SK-N-MC (cell line): ENCODE results near the gene CDH4.

Source experiments
- EZH2 ChIP-seq: fragments of 200-600 bp; sonication (generic); IDR thresholded peaks from one replicate; pipeline ENCODE4 v1.6.1; 2017; ENCODE audit warnings: antibody characterized with exemption
- FOXP2 ChIP-seq: optimal IDR thresholded peaks from 2 replicates; pipeline ENCODE3; 2011; ENCODE audit warnings: mild to moderate bottlenecking, moderate library complexity; ENCODE audit not compliant: insufficient read depth; ENCODE audit errors: extremely low read length, control extremely low read depth
- POLR2AphosphoS5 ChIP-seq: IDR thresholded peaks from 2 replicates; pipeline ENCODE4 v1.6.1; 2012; ENCODE audit warnings: mild to moderate bottlenecking, low read depth, low read length, borderline replicate concordance

DNA sequence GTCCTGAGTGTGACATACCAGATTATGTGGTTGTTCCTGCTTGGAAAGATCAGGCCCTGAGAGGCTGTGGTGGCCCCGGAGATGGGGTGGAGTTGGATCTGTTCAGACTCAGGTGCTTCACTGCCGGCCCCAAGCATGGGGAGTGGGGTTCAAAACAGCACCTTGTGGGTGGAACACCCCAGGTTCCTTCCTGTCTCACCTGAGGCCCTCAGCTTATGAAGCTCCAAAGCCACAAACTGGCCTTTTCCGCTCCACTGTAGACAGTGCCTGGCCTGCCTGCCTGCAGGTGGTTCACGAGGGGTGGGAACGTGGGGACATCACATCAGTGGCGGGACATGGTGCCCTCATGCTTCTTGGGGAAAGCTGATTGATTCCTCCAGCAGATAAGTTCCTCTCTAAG lies 667.2 kb downstream of the CDH4 start:
- TF ChIP-seq POLR2AphosphoS5 = no peak
- TF ChIP-seq EZH2 = no peak
- no peak for TF ChIP-seq FOXP2
